ENCODE measurements around the gene ERG. TPM values are rescaled to one million over a fixed set of nuclear protein-coding genes. Genes with fewer than 3 reads are reported as not detected.

The ERG gene
- total and polyA plus RNA-seq, 2 of the 8 experiments (the other 6 are each of a cell fraction or from before 2014, with no cell fraction given), result 1.0 to 3.0 TPM

GRCh38 chr21:38500073-38500472 is 1.8 kb upstream of the ERG start:
- Histone ChIP-seq H2AFZ (ENCODE audit: low read length) (0 out of 2 replicates have a peak overlapping the region, but pooled peaks have one; percentile 70), H3K56ac (replicated peaks; ENCODE audit: insufficient read length, low read depth, low read length) (no peak overlapping the region), H2AK5ac (ENCODE audit: low read depth, low read length) (no peak overlapping the region), H3K9ac (replicated peaks in 1 of 4; ENCODE audit: extremely low read depth in 1 of 4, low read depth in 3 of 4, low read length in 3 of 4) (no peak overlapping the region), H2BK20ac (ENCODE audit: low read length) (no peak overlapping the region), H3K27me3 (replicated peaks in 1 of 4; ENCODE audit: control insufficient read depth in 3 of 4, extremely low read depth in 1 of 4, insufficient read depth in 3 of 4, low read length in 3 of 4) (no peaks in the 10 kb centered on the region; a peak in 1 of 7 replicates), H3K4me3 (ENCODE audit: extremely low read depth in 1 of 4, insufficient read depth in 2 of 4, low read depth in 3 of 4, low read length in 4 of 4) (no peak overlapping the region), H3K4me1 (replicated peaks in 1 of 4; ENCODE audit: control insufficient read depth in 3 of 4, insufficient read depth in 4 of 4, low read length in 3 of 4) (peaks cover 0 to 2% (median under 1%) of the 10 kb centered on the region in 4 experiments; a peak in 3 of 7 replicates), H3K27ac (ENCODE audit: low read depth, low read length) (no peak overlapping the region), H3K9me3 (ENCODE audit: insufficient read depth in 2 of 2, low read depth in 1 of 2, low read length in 1 of 2) (no peaks in the 10 kb centered on the region), H4K8ac (ENCODE audit: extremely low read depth, insufficient read depth, low read length) (no peak overlapping the region), H3K23ac (ENCODE audit: insufficient read length) (no peak overlapping the region), H3K14ac (ENCODE audit: insufficient read length) (no peak overlapping the region), H4K20me1 (replicated peaks in 1 of 2; ENCODE audit: control insufficient read depth in 1 of 2, insufficient read depth in 2 of 2, low read length in 2 of 2) (no peaks in the 10 kb centered on the region), H2BK5ac (ENCODE audit: low read depth, low read length) (no peak overlapping the region), H3K4ac (replicated peaks; ENCODE audit: insufficient read length, low read depth, low read length) (no peak overlapping the region), H3K18ac (ENCODE audit: extremely low read depth, low read length) (no peak overlapping the region), H3K36me3 (ENCODE audit: control insufficient read depth in 2 of 4, insufficient read depth in 4 of 4, low read length in 3 of 4) (no peaks in the 10 kb centered on the region), H3K4me2 (ENCODE audit: insufficient read depth in 1 of 2, low read depth in 2 of 2, low read length in 2 of 2) (no peak overlapping the region), H4K5ac (ENCODE audit: insufficient read length, low read depth, low read length) (no peak overlapping the region), H2BK12ac (ENCODE audit: low read depth, low read length) (no peak overlapping the region), H3K79me2 (ENCODE audit: control insufficient read depth in 1 of 2, insufficient read depth in 2 of 2, low read length in 2 of 2) (no peaks in the 10 kb centered on the region), H2BK15ac (ENCODE audit: low read length) (no peak overlapping the region), H3K79me1 (ENCODE audit: low read depth, low read length) (no peaks in the 10 kb centered on the region), H4K91ac (replicated peaks; ENCODE audit: insufficient read length, low read length) (no peak overlapping the region), H2BK120ac (replicated peaks; ENCODE audit: low read depth, low read length) (no peak overlapping the region), H3K23me2 (ENCODE audit: low read depth, low read length) (no peaks in the 10 kb centered on the region; the same call in 1 of the 2 replicates)
- ChIA-PET POLR2A (ENCODE audit: partially characterized antibody) (no interaction called here), CTCF (ENCODE audit: partially characterized antibody) (no interaction called here)
- DNase-seq (ENCODE audit: low read depth in 1 of 2, low spot score in 2 of 2) (no peak), FAIRE-seq (no peak)
- WGBS, 2 experiments (ENCODE audit: extremely low coverage in 1 of 2, insufficient coverage in 1 of 2, insufficient read length in 1 of 2, insufficient replicate concordance in 2 of 2, low coverage in 1 of 2, low lambda C conversion rate in 2 of 2, missing lambda C conversion rate in 1 of 2), result 95% methylated on average over 6 of the region's 6 CpGs; no CpG with 5 or more reads in 1 of the 2 experiments
- no peak for TF ChIP-seq SUZ12 (IDR thresholded peaks at IDR 0.05; ENCODE audit: low read length)
- TF ChIP-seq EGR1 (IDR thresholded peaks at IDR 0.05; ENCODE audit: borderline replicate concordance, low read depth, low read length), result no peak
- no peak for TF ChIP-seq JUN (IDR thresholded peaks at IDR 0.05; ENCODE audit: low read depth, low read length)
- TF ChIP-seq TEAD4 (IDR thresholded peaks at IDR 0.05; ENCODE audit: low read depth, low read length), result no peak
- TF ChIP-seq POLR2AphosphoS5 (IDR thresholded peaks at IDR 0.05; ENCODE audit: low read depth, low read length), result no peak
- TF ChIP-seq SIN3A (conservative IDR thresholded peaks at IDR 0.05 in 1 of 2, IDR thresholded peaks at IDR 0.05 in 1 of 2; ENCODE audit: low read depth in 1 of 2, low read length in 2 of 2), result no peak
- TF ChIP-seq CREB1 (IDR thresholded peaks at IDR 0.05), result no peak
- TF ChIP-seq MAX (IDR thresholded peaks at IDR 0.05), result no peak
- TF ChIP-seq CTBP2 (IDR thresholded peaks at IDR 0.05; ENCODE audit: borderline replicate concordance, insufficient read depth, insufficient read length, low read length), result no peak
- no peak for TF ChIP-seq HDAC6 (IDR thresholded peaks at IDR 0.05; ENCODE audit: low read depth, low read length)
- TF ChIP-seq GABPA (IDR thresholded peaks at IDR 0.05; ENCODE audit: borderline replicate concordance, insufficient read depth, low read length), result no peak
- TF ChIP-seq USF2 (IDR thresholded peaks at IDR 0.05; ENCODE audit: low read length), result no peak
- TF ChIP-seq PHF8 (conservative IDR thresholded peaks at IDR 0.05; ENCODE audit: low read depth, low read length), result no peak

All from H1 (cell line).